Spleen (tissue), 7 donors: ENCODE measurements around the gene LMO3.

Experiments
- CTCF ChIP-seq, 11 experiments: fragments of 200-600 bp in 7 of 11; fragments of 450-650 bp in 4 of 11; sonication (generic) in 4 of 11; IDR thresholded peaks in 8 of 11; conservative IDR thresholded peaks in 3 of 11; 1 replicate in 7 of 11; 2 replicates in 4 of 11; pipeline versions ENCODE4 v1.4.0 to v1.8.0; 2016 to 2021; ENCODE audit warnings: antibody characterized with exemption in 11 of 11, inconsistent platforms in 4 of 11, mild to moderate bottlenecking in 1 of 11
- POLR2A ChIP-seq, 3 donors: fragments of 450-650 bp; IDR thresholded peaks; one replicate each; pipeline ENCODE4 v1.5.1; 2017; ENCODE audit warnings: antibody characterized with exemption in 3 of 3, mild to moderate bottlenecking in 1 of 3
- POLR2AphosphoS5 ChIP-seq, 3 donors: sonication (generic); formaldehyde crosslinking; IDR thresholded peaks; one replicate each; pipeline ENCODE4 v1.5.1; 2017; ENCODE audit warnings: antibody characterized with exemption in 3 of 3
- donor health status: DM: no; HTN: no; CAD: no; lungs with moderate emphysema.
- donor health status: DM: no; HTN: no; CAD: no.
- donor health status: DM: no; HTN: no; CAD: no.

GRCh38 chr12:16634786-16635185, 28.8 kb upstream of the LMO3 start:
- no peak for TF ChIP-seq CTCF (IDR thresholded peaks at IDR 0.05 in 8 of 11, conservative IDR thresholded peaks at IDR 0.05 in 3 of 11)
- TF ChIP-seq POLR2A (IDR thresholded peaks at IDR 0.05) = no peak
- no peak for TF ChIP-seq POLR2AphosphoS5 (IDR thresholded peaks at IDR 0.05)
